Measurements from ENCODE around the gene ADAMTS17. TPM values are rescaled to one million over a fixed set of nuclear protein-coding genes. Genes with fewer than 3 reads are reported as not detected.

The ADAMTS17 gene
- total and polyA plus RNA-seq, 11 donors = 0.30 to 2.4 (median 1.2) TPM

- Histone ChIP-seq H3K36me3 (no peaks in the 10 kb centered on the region), H3K27ac (no peak overlapping the region), H3K4me1 (peaks cover 0 to 8% (median 0%) of the 10 kb centered on the region in 12 donors), H3K27me3 (no peaks in the 10 kb centered on the region), H3K9me3 (no peaks in the 10 kb centered on the region), H3K4me3 (no peak overlapping the region)
- 79 to 91% (median 86%) methylated on average over 4 to 16 of the region's 16 CpGs for WGBS, 4 donors
- TF ChIP-seq POLR2A (IDR thresholded peaks at IDR 0.05) (no peak), CTCF (IDR thresholded peaks at IDR 0.05) (no peak)
- intact Hi-C loops (cut with DNase I) = no loop called here
- no peak for DNase-seq
- peak in 1 of 4 donors; percentile 16 for ATAC-seq
These were observed 365.8 kb downstream of the ADAMTS17 start for GRCh38 chr15:99976000-99976399.

GRCh38 chr15:99974246-99974645 lies 367.5 kb downstream of the ADAMTS17 start:
- Histone ChIP-seq H3K9me3 (no peaks in the 10 kb centered on the region), H3K4me1 (no peaks in the 10 kb centered on the region), H3K36me3 (no peaks in the 10 kb centered on the region), H3K27me3 (no peaks in the 10 kb centered on the region), H3K27ac (no peak overlapping the region), H3K4me3 (no peak overlapping the region)
- intact Hi-C loops (cut with DNase I) = no loop called here
- ATAC-seq (no peak), DNase-seq (no peak)
- TF ChIP-seq CTCF (IDR thresholded peaks at IDR 0.05) = no peak
- TF ChIP-seq POLR2A (IDR thresholded peaks at IDR 0.05) = no peak
- WGBS, 4 donors = 94 to 97% (median 97%) methylated on average over 17 of the region's 17 CpGs

GRCh38 chr15:99973351-99973750 lies 368.4 kb downstream of the ADAMTS17 start:
- Histone ChIP-seq H3K27me3 (no peaks in the 10 kb centered on the region), H3K9me3 (no peaks in the 10 kb centered on the region), H3K36me3 (no peaks in the 10 kb centered on the region), H3K4me3 (no peak overlapping the region), H3K4me1 (no peaks in the 10 kb centered on the region), H3K27ac (no peak overlapping the region)
- ATAC-seq (no peak), DNase-seq (no peak)
- intact Hi-C loops (cut with DNase I) = no loop called here
- TF ChIP-seq CTCF (IDR thresholded peaks at IDR 0.05) (no peak), POLR2A (IDR thresholded peaks at IDR 0.05) (no peak)
- WGBS, 4 donors = 95 to 98% (median 96%) methylated on average over 8 to 11 of the region's 11 CpGs

- Histone ChIP-seq H3K9me3 (no peaks in the 10 kb centered on the region), H3K4me3 (no peak overlapping the region), H3K4me1 (no peaks in the 10 kb centered on the region), H3K36me3 (no peaks in the 10 kb centered on the region), H3K27me3 (no peaks in the 10 kb centered on the region), H3K27ac (no peak overlapping the region)
- no peak for TF ChIP-seq CTCF (IDR thresholded peaks at IDR 0.05)
- TF ChIP-seq POLR2A (IDR thresholded peaks at IDR 0.05) = no peak
- intact Hi-C loops (cut with DNase I) = no loop called here
- ATAC-seq (no peak), DNase-seq (no peak)
- 66 to 91% (median 70%) methylated on average over 5 to 9 of the region's 9 CpGs for WGBS, 4 donors
These were observed 370.8 kb downstream of the ADAMTS17 start for GRCh38 chr15:99970891-99971430.

All from heart left ventricle (tissue), 16 donors.